Activated naive CD4-positive, alpha-beta T cell treated with anti-CD3 and anti-CD28 coated beads, Interleukin-2, amount 10 ng/mL, durations not matched to agents 7 days and 5 days (primary cell): ENCODE measurements around the gene CCR2.
A peak's percentile ranks its signal among the peaks of the same experiment; 100 is the strongest.

Source experiments
- CTCF ChIA-PET: fragments of 350-600 bp; sonication (Branson Sonifier 250); formaldehyde crosslinking; loops from one replicate; lab custom pipeline; 2021; ENCODE audit warnings: antibody characterized with exemption; lab: Charles Lee
- DNase-seq: peaks from one replicate; pipeline ENCODE4 v3.0.0-alpha.2; 2020
- H3K27ac Mint-ChIP-seq: one replicate; pipeline ENCODE4 v1.8.0; 2021; ENCODE audit warnings: mild to moderate bottlenecking, moderate library complexity, mixed read lengths
- H3K27me3 Mint-ChIP-seq: one replicate; pipeline ENCODE4 v1.8.0; 2021; ENCODE audit warnings: mild to moderate bottlenecking, mixed read lengths
- H3K36me3 Mint-ChIP-seq: one replicate; pipeline ENCODE4 v1.8.0; 2021; ENCODE audit warnings: mixed read lengths
- H3K4me1 Mint-ChIP-seq: one replicate; pipeline ENCODE4 v1.8.0; 2021; ENCODE audit warnings: mixed read lengths
- H3K4me3 Mint-ChIP-seq: one replicate; pipeline ENCODE4 v1.8.0; 2021; ENCODE audit warnings: mild to moderate bottlenecking, moderate library complexity, mixed read lengths
- H3K9me3 Mint-ChIP-seq: one replicate; pipeline ENCODE4 v1.8.0; 2021; ENCODE audit warnings: mixed read lengths

Gene CCR2

GRCh38 chr3:46360907-46361306 is 7.0 kb downstream of the CCR2 start:
- Mint-ChIP-seq H3K9me3 (peaks cover under 1% of the 10 kb centered on the region), H3K4me3 (no peak overlapping the region), H3K36me3 (peaks cover 47% of the 10 kb centered on the region), H3K27me3 (peaks cover 13% of the 10 kb centered on the region), H3K4me1 (peaks cover 67% of the 10 kb centered on the region), H3K27ac (no peak overlapping the region)
- no peak for DNase-seq
- CTCF ChIA-PET: interaction anchor here (1.5 to 1.8 kb wide), 2 partner anchors 8 to 9 kb away, joined by 4 to 10 read pairs; partner anchors contain the start of gene CCR5

DNA sequence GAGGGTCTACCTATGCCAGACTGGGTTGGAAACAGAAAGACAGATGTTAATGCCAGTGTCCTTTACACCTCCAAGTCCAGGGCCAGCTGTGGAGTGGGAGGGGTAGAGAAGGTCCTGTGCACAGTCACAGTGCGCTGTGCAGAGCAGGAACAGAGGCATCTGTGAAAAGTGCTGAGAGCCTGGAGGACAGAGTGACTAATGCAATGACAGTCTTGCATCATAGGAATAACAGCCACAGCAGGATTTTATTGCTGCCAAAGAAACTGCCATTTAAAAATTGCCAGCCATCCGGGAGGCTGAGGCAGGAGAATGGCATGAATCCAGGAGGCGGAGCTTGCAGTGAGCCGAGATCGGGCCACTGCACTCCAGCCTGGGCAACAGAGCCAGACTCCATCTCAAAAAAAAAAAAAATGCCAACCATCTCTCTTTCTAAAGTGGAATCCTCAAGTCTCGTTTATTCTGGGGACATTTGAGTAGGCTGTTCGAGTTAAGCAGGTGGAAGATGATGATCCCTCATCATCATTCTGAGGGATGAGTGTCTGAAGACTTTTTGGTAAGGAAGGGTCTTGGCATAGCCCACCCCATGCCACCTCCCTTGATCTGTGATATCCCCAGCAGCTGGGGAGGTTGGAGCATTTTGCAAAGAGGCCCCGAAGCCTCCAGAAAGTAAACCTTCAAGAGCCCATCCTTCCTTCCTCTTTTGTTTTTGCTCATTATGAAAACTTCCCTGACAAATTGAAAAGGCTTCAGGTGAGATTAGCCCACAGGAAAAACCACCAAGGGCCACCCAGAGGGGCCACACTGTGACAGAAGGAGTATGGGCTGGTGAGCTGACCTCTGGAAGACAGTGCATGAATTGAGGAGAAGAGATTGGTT is 7.7 kb downstream of the CCR2 start:
- Mint-ChIP-seq H3K36me3 (peaks cover 44% of the 10 kb centered on the region), H3K27me3 (peaks cover 16% of the 10 kb centered on the region), H3K4me3 (no peak overlapping the region), H3K9me3 (peaks cover 4% of the 10 kb centered on the region), H3K4me1 (peaks cover 66% of the 10 kb centered on the region), H3K27ac (no peak overlapping the region)
- DNase-seq: no peak
- CTCF ChIA-PET: no interaction called here

- peaks cover 14% of the 10 kb centered on the region for H3K27me3 Mint-ChIP-seq
- H3K36me3 Mint-ChIP-seq: peaks cover 20% of the 10 kb centered on the region
- no peak overlapping the region for H3K27ac Mint-ChIP-seq
- H3K4me1 Mint-ChIP-seq: peaks cover 62% of the 10 kb centered on the region
- CTCF ChIA-PET: interaction anchor here (1.7 kb wide), 1 partner anchor 152 kb away, joined by 5 read pairs; no protein-coding TSS in a partner anchor
- peaks cover 4% of the 10 kb centered on the region for H3K9me3 Mint-ChIP-seq
- no peak overlapping the region for H3K4me3 Mint-ChIP-seq
- DNase-seq: no peak
Measured at GRCh38 chr3:46365041-46365440, 11.1 kb downstream of the CCR2 start.

GRCh38 chr3:46365737-46366524 is 12.0 kb downstream of the CCR2 start:
- H3K9me3 Mint-ChIP-seq: peaks cover 4% of the 10 kb centered on the region
- peaks cover 64% of the 10 kb centered on the region for H3K4me1 Mint-ChIP-seq
- no peak for DNase-seq
- H3K27ac Mint-ChIP-seq: no peak overlapping the region
- H3K4me3 Mint-ChIP-seq: no peak overlapping the region
- H3K27me3 Mint-ChIP-seq: peaks cover 14% of the 10 kb centered on the region
- CTCF ChIA-PET: interaction anchor here (0.9 to 14.4 kb wide), 3 partner anchors 14 to 150 kb away, joined by 3 to 228 read pairs (median 80); partner anchors contain the start of gene CCR2
- H3K36me3 Mint-ChIP-seq: peaks cover 13% of the 10 kb centered on the region

- no peak overlapping the region for H3K4me3 Mint-ChIP-seq
- peaks cover 4% of the 10 kb centered on the region for H3K9me3 Mint-ChIP-seq
- peaks cover 65% of the 10 kb centered on the region for H3K4me1 Mint-ChIP-seq
- H3K27me3 Mint-ChIP-seq: peaks cover 14% of the 10 kb centered on the region
- peaks cover 13% of the 10 kb centered on the region for H3K36me3 Mint-ChIP-seq
- H3K27ac Mint-ChIP-seq: peak overlapping the region; percentile 71
- no peak for DNase-seq
- CTCF ChIA-PET: interaction anchor here (0.7 to 14.4 kb wide), 27 partner anchors 8 to 425 kb away, joined by 3 to 228 read pairs (median 10); partner anchors contain the start of genes CCR1, CCR2 and CXCR6
Measured at GRCh38 chr3:46367811-46368210, 13.9 kb downstream of the CCR2 start.

- Mint-ChIP-seq H3K27me3 (peaks cover 15% of the 10 kb centered on the region), H3K9me3 (peaks cover 4% of the 10 kb centered on the region), H3K4me1 (peaks cover 69% of the 10 kb centered on the region), H3K27ac (peak overlapping the region; percentile 55), H3K4me3 (no peak overlapping the region), H3K36me3 (peaks cover 18% of the 10 kb centered on the region)
- peak; percentile 80 for DNase-seq
- CTCF ChIA-PET: interaction anchor here (0.7 to 14.4 kb wide), 33 partner anchors 9 to 426 kb away, joined by 3 to 228 read pairs (median 7); partner anchors contain the start of genes CCR1, CCR2 and CXCR6
Measured at GRCh38 chr3:46368569-46368968, 14.7 kb downstream of the CCR2 start.

DNA sequence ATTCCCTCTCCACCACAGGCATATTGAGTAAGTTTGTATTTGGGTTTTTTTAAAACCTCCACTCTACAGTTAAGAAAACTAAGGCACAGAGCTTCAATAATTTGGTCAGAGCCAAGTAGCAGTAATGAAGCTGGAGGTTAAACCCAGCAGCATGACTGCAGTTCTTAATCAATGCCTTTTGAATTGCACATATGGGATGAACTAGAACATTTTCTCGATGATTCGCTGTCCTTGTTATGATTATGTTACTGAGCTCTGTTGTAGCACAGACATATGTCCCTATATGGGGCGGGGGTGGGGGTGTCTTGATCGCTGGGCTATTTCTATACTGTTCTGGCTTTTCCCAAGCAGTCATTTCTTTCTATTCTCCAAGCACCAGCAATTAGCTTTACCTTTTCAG is 15.2 kb downstream of the CCR2 start:
- Mint-ChIP-seq H3K27me3 (peaks cover 15% of the 10 kb centered on the region), H3K4me3 (no peak overlapping the region), H3K9me3 (peaks cover 4% of the 10 kb centered on the region), H3K36me3 (peaks cover 18% of the 10 kb centered on the region), H3K4me1 (peaks cover 72% of the 10 kb centered on the region), H3K27ac (peak overlapping the region; percentile 83)
- CTCF ChIA-PET: interaction anchor here (1.0 to 14.4 kb wide), 29 partner anchors 9 to 426 kb away, joined by 3 to 228 read pairs (median 10); partner anchors contain the start of genes CCR1, CCR2 and CXCR6
- no peak for DNase-seq

DNA sequence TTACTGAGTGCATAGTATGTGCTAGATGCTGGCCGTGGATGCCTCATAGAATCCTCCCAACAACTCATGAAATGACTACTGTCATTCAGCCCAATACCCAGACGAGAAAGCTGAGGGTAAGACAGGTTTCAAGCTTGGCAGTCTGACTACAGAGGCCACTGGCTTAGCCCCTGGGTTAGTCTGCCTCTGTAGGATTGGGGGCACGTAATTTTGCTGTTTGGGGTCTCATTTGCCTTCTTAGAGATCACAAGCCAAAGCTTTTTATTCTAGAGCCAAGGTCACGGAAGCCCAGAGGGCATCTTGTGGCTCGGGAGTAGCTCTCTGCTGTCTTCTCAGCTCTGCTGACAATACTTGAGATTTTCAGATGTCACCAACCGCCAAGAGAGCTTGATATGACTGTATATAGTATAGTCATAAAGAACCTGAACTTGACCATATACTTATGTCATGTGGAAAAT is 15.8 kb downstream of the CCR2 start:
- Mint-ChIP-seq H3K9me3 (peaks cover 4% of the 10 kb centered on the region), H3K36me3 (peaks cover 22% of the 10 kb centered on the region), H3K4me3 (peak overlapping the region; percentile 41), H3K4me1 (peaks cover 76% of the 10 kb centered on the region), H3K27ac (peak overlapping the region; percentile 83), H3K27me3 (peaks cover 20% of the 10 kb centered on the region)
- DNase-seq: peak; percentile 34
- CTCF ChIA-PET: interaction anchor here (0.9 to 14.4 kb wide), 27 partner anchors 8 to 431 kb away, joined by 3 to 228 read pairs (median 12); partner anchors contain the start of genes CCR1, CCR2 and CXCR6

GRCh38 chr3:46370839-46371518 is 17.1 kb downstream of the CCR2 start, which contains the start of gene CCR5:
TSS of gene CCR5 (plus strand) at chr3:46370946. CDS start at chr3:46372903, 1,957 bp downstream.
- peak; percentile 50 for DNase-seq
- H3K4me3 Mint-ChIP-seq: peak within 1 kb of the TSS; percentile 42
- peaks cover 16% of the 10 kb centered on the region for H3K27me3 Mint-ChIP-seq
- CTCF ChIA-PET: interaction anchor here (0.9 to 14.4 kb wide), 22 partner anchors 10 to 432 kb away, joined by 3 to 228 read pairs (median 10); partner anchors contain the start of genes CCR1, CCR2 and CXCR6
- peaks cover 3% of the 10 kb centered on the region for H3K9me3 Mint-ChIP-seq
- H3K27ac Mint-ChIP-seq: peak within 1 kb of the TSS; percentile 83
- peaks cover 23% of the 10 kb centered on the region for H3K36me3 Mint-ChIP-seq
- peaks cover 85% of the 10 kb centered on the region for H3K4me1 Mint-ChIP-seq

GRCh38 chr3:46371519-46372340 is 17.8 kb downstream of the CCR2 start:
- Mint-ChIP-seq H3K27me3 (peaks cover 13% of the 10 kb centered on the region), H3K4me1 (peaks cover 86% of the 10 kb centered on the region), H3K4me3 (peak overlapping the region; percentile 42), H3K9me3 (no peaks in the 10 kb centered on the region), H3K27ac (peak overlapping the region; percentile 83), H3K36me3 (peaks cover 19% of the 10 kb centered on the region)
- CTCF ChIA-PET: interaction anchor here (0.6 to 14.4 kb wide), 26 partner anchors 9 to 530 kb away, joined by 3 to 228 read pairs (median 4); partner anchors contain the start of genes CCR1, CCR2 and LZTFL1
- DNase-seq: peak; percentile 14

DNA sequence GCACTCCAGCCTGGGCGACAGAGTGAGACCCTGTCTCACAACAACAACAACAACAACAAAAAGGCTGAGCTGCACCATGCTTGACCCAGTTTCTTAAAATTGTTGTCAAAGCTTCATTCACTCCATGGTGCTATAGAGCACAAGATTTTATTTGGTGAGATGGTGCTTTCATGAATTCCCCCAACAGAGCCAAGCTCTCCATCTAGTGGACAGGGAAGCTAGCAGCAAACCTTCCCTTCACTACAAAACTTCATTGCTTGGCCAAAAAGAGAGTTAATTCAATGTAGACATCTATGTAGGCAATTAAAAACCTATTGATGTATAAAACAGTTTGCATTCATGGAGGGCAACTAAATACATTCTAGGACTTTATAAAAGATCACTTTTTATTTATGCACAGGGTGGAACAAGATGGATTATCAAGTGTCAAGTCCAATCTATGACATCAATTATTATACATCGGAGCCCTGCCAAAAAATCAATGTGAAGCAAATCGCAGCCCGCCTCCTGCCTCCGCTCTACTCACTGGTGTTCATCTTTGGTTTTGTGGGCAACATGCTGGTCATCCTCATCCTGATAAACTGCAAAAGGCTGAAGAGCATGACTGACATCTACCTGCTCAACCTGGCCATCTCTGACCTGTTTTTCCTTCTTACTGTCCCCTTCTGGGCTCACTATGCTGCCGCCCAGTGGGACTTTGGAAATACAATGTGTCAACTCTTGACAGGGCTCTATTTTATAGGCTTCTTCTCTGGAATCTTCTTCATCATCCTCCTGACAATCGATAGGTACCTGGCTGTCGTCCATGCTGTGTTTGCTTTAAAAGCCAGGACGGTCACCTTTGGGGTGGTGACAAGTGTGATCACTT is 18.8 kb downstream of the CCR2 start:
- Mint-ChIP-seq H3K27ac (peak overlapping the region; percentile 77), H3K4me1 (peaks cover 86% of the 10 kb centered on the region)

More for the DNA sequence above, 18.8 kb downstream of the CCR2 start:
- peak; percentile 54 for DNase-seq
- Mint-ChIP-seq H3K9me3 (no peaks in the 10 kb centered on the region), H3K27me3 (peaks cover 17% of the 10 kb centered on the region), H3K4me3 (peak overlapping the region; percentile 42), H3K36me3 (peaks cover 18% of the 10 kb centered on the region)
- CTCF ChIA-PET: interaction anchor here (0.6 to 14.4 kb wide), 25 partner anchors 12 to 531 kb away, joined by 3 to 228 read pairs (median 4); partner anchors contain the start of genes CCR1, CCR2 and LZTFL1
